GM19324 (cell line): Measurements from ENCODE around the gene APBB2.
"Not testable (repeated sequence)": the region's sequence is repeated elsewhere in the genome, so short reads cannot be mapped to it uniquely, and the experiment has no call there.

Source experiments
- ATAC-seq: cut with Tn5 transposase; IDR thresholded peaks from one replicate; pipeline ENCODE4 v1.9.1; 2021; ENCODE audit warnings: mild to moderate bottlenecking, moderate library complexity; ENCODE audit not compliant: unreplicated experiment, low FRiP score

The APBB2 gene

DNA sequence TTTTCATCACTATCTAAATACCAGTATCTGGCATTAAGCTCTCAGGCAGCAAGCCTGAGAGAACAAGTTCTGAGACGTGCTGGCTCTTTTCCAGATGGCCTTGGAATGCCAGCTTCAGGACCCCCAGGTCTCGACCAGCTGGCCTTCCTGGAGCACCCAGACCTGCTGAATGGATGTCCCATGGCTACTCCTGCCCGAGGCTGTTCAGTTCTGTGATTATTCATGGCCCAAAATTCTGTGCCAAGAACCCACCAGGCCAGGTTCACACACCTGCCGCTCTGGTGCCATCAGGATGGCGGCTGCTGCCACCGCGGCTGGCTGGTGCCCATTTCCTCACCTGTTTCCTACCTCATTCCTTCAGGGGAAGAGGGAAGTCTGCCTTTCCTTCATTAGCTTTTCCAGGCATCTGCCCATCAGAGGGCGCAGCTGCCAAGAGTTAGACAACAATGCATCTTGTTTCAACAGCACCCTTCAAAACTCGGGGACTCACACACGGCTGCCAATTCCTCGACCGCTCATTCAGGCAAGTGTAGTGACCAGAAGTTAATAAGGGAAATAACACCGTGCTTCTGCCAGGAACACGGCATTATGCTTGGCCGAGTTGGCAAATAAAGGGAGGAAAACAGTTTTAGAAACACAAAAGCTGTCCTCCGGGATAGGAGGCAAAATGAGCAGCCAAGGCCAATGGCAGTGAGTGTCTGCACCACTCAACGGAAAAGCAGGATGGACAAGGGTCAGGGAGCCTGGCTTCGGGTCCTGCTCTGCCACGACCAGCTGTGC is 290.8 kb downstream of the APBB2 start:
- no peak for ATAC-seq

DNA sequence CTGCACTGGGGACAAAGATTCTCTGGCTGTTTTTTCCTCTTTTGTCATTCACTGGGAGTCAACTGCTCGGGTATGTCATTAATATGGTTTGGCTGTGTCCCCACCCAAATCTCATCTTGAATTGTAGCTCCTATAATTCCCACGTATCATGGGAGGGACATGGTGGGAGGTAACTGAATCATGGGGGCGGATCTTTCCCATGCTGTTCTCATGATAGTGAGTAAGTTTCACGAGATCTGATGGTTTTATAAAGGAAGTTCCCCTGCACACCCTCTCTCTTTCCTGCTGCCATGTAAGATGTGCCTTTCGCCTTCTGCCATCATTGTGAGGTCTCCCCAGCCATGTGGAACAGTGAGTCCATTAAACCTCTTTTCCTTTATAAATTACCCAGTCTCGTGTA is 294.4 kb downstream of the APBB2 start:
- ATAC-seq = not testable (repeated sequence)

DNA sequence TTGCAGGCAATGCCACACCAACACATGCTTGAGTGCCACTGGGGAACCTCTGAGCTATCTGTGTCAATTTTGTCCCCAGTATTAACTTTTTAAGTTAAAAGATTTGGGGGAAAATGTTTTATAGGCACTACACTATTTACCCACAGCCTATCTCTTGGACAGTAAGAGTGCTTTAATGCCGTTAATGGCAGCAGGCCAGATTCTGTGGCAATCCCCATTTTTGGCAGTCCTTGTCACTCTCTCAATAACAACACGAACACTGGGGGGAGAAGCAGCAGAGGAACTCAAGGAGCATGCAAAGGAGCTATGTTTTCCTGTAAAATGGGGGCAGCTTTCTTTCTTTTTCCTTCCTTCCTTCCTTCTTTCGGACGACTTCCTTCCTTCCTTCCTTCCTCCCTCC is 296.0 kb downstream of the APBB2 start:
- ATAC-seq = no peak

DNA sequence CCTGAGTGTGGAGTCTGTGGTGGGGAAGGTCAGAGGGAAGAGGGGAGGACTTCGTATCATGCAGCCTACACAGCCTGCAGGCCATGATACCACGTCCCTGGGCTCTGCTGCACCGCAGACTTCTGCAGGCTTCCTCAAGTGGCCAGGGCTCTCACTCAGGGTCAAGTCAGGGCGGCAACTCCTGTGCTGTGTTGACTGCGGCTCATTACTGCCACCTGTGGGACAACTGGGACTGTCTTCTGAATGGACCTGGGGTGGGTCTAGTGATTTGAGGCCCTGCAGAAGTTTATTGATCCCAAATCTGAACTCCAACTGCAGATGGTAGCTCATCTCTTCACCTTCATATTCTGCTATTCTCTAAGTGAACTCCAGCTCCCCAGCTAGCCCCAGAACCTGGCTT is 297.5 kb downstream of the APBB2 start:
- peak; percentile 65 for ATAC-seq

DNA sequence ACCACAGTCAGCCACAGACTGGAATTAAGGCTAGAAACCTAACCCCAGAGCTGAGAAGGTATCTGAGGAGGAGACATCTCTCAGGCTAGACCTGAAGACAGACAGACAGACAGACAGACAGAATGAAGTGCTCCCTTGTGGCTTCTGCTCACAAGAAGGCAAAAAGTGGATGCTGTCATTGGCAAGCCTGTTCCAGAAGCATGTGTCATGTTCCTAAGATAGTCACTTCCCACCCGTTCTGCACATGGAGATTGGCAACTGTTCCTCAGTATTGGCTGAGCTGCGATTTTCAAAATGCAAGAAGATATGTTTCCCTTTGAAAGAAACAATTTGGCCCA is 298.2 kb downstream of the APBB2 start:
- ATAC-seq = no peak

DNA sequence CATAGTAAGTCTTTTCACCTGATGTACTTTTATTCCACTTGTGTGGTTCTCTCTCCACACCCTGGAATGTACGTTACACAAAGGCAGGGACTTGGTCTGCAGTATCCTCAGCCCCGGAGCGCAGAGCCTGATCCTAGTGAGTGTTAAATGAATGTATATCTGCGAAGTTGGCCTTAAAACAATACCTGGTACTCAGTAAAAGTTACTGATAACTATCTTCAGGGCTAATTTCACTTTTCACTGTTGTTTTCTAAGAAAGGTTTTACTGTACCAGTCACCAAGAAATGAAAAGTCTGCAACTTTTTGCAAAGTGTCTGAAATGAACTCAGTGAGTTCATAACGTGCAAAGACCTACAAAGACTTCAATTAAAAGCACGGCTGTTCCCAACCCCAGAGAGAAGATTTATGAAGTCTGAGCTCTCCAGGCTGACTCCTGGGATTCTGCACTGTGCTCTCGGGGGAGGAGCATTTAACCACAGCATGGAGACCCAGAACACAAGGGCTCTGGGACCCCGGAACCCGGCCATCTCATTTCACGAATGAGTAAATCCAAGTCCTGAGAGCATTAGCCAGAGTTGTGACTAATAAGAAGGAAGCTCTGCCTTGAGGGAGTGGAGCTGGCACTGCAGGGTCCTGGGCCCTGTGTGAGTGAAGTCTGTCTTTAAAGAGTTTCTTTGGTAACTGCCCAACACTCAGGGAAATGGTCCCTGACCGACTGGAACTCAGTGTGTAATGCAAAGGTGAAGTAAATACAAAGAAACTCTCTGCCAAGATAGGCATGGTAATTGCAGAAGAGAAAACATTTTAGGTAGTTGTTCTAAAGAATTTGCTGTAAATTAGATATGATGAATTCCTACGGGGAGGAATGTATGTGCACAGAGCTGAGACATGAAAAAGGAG is 298.8 kb downstream of the APBB2 start:
- no peak for ATAC-seq

DNA sequence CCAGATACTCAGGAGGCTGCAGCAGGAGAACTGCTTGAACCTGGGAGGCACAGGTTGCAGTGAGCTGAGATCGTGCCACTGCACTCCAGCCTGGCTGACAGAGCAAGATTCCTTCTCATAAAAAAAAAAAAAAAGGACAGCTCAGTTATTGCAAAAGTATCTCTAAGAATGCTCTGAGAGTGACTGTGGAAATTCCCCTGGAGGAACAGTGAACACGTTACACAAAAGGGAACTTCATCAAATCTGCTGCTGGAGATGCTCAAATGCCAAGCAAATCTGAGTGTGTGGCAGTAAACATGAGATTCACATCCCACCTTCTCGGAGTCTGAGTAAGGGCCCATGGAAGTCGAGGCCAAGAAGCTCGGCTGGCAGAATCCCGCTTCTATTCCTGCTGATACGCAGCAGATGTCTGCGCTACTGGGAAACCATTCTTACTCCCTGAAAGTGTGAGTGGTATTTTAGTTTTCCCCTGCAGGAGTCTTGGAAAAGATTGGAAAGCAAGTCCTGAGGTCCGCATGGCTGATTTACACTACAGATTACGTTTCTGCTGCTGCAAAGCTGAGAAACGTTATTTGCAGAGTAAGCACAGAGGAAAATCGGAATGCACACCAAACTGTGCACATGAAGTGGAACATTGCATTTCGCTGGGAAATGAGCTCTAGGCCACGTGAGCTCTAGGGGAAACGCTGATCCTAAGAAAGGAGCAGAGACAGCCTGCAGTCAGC is 301.7 kb downstream of the APBB2 start:
- ATAC-seq = no peak

DNA sequence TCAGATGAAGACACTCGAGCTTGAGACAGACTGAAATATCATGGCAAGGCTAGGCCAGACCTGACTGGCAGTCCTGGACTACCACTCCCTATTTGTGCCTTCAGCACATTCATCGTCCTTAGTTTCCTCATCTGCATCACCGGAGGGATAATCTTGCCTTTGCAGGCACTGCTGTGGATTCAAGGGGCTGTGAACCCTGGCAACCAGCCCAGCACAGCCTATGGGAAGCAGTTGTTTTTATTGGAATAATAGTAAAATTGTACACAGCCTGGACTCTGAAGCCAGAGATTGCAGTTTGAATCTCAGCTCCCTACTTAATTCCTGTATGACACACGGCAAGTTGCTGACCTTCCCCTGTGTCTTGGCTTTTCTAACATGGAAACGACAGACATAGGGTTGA is 303.6 kb downstream of the APBB2 start:
- ATAC-seq = no peak

DNA sequence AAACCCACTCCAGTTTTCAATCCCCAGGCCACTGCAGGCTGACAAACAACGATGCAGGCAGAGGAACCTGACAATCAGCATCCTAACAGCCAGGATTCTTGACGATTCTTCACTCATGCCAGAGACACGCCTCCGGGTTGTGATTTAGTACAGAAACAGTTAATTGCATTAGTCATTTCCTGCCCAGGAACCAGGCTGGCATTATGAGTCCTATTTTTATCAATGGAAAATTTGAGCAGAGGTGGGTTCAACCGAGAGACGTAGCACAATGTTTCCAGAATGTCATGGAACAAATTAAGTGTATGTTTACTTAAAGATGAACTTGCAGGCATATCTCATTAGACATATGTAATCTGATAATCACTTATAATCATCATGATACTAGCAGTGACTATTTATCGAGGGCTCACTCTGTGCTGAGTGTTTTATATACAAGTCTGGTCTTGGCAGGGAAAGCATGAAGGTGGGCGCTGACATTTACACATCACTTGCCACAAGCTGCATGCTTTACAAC is 304.9 kb downstream of the APBB2 start:
- ATAC-seq = no peak

DNA sequence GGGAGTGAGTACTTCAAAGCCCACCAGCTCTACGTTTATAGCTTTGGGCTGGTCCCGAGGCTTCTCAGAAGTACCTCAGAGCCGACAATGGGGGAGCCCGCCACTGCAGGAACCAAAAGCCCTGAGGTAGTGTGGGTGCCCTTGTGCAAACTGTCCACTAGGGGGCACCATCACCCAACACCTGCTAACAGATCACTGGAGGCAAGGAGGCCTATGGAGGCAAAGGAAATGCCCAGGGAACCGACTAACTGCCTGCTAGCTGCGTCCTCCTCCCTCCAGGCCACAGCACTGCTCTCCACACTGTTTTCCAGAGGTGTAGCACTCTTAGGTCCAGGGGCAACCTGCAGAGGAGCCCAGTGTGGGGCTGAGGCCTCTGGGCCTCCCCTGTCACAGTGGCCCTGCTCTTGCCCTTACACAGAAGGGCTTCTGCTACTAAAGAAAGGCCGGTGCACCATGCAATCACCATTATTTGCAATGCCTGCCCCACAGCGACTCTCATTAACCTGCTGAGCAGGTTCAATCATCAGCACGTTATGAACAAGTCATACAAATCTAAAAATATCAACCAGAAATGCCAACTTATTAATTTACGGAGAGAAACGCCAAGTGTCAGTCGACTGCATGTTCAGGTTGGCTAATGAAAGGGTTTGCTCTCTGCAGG is 305.5 kb downstream of the APBB2 start:
- peak; percentile 88 for ATAC-seq

DNA sequence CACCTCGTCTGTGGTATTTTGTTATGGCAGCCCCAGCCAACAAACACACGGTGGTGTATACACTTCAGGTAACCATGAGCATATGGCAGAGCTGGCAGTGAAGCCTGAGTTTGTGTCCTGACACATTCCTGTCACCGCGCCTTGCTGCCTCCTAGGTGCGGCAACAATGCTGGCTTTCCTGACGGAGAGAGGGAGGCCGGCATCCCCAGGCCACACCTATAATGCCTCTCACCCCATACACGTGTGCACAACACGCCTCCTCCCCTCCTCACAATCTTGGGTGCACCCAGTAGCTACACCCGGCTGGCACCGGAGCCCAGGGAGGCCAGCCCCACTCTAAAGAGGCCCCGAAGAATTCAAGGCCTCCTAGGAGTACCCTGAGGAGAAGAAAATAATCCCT is 306.0 kb downstream of the APBB2 start:
- ATAC-seq = no peak

DNA sequence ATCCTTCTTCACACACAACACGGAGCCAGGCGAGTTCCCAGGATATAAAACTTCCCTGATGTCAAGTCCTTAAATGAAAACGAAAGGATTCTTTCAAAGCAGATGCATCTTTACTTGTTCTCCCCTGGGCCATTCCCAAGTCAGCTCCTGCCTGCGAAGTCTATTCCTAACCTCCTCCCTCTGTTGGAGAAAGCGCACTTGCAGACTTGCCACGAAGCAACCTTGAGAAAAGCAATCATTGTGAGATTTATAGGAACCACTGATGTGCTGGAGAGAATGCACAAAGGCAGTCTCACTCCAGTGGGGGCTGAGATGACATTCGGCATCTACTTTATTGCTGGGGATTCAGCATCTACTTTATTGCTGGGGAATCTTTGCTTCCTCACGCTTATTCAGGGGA is 308.9 kb downstream of the APBB2 start:
- ATAC-seq = no peak

DNA sequence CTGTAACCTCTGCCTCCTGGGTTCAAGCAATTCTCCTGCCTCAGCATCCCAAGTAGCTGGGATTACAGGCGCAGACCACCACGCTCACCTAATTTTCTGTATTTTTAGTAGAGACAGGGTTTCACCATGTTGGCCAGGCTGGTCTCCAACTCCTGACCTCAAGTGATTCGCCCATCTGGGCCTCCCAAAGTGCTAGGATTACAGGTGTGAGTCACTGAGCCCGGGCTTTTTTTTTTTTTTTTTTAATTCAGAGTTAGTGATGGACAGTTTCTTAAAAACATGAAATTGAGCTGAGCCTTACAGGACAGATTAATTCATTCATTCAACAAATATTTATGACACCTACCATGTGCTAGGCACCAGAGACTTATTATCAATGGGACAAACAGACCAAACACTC is 313.8 kb downstream of the APBB2 start:
- not testable (repeated sequence) for ATAC-seq

DNA sequence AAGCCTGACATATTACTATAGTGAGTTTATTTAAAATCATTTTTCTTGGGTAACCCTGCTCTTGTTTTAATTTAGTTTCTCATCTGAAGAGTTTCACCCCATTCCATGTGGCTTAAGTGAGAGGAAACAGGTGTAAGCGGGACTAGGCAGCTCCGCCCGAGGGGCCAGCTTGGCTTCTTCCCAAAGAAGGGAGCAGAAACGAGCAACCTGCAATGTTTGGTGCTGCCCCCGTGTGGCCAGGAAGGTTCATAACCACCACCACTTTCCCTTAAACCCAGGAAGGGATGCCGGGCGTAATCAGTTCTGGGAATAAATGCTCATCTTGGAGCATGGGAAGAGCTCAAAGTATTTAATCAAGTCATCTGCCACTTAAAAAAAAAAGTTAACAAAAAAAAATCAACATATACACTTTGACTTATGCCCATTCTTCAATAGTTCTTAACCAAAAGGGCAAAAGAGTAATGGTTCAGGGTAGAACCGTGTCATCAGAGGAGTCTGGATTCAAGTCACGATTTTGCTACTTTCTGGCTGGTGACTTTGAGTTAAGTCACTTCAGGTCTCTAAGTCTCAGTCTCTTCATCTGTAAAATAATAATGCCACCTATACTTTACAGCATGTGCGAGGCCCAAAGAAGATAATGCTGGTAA is 316.7 kb downstream of the APBB2 start:
- ATAC-seq = peak; percentile 61

DNA sequence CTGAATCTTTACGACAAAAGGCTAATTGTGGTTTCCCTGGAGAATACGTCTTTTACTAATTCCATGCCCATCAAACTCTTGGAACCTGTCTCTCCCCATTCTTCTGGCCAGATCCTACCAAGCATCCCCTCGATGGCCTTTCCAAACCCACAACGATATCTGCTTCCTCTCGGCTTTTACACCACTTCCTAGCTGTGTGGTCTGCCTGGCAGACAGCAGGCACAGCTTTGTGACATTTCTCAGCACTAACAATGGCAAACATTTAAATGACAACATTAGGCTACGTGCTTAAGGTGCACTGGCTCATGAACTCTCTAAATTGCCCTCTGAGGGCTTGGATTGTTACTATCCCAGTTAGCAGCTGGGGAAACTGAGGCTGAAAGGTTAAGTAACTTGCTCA is 323.6 kb downstream of the APBB2 start:
- ATAC-seq = no peak

DNA sequence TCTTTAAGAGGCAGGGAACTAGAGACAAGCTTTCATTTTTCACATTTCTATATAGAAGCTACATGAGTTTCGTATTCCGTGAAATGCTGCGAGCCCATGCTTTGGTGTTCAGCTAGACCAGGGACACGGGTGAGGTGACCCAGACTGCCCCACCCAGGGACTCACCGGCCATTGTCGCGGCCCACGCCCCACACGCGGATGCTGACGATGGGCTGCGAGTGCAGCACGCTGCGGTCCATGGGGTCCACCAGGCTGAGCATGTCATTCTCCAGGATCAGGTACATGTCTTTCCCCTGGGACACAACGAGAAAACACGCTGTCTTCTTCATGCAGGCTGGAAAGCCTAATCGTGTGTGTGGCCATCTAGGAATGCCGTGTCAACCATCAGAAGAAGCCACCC is 324.1 kb downstream of the APBB2 start:
- no peak for ATAC-seq

DNA sequence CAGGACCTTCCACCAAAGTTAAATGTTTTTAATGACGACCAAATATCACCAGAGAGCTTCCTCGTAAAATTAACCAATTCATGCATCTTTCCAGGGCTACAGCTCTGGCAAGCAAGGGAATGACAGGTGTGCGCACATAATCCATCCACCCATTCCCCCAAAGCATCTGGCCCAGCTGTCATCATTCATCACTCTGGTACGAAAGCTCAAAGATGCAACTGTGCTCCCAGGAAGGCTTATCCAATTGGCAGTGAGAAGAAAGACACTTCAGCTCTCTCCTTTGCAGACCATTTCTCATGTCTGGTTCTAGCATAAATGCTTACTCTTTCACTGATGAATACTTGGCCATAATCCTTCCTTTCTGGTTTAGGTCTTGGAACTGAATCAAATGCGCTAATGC is 325.4 kb downstream of the APBB2 start:
- no peak for ATAC-seq

DNA sequence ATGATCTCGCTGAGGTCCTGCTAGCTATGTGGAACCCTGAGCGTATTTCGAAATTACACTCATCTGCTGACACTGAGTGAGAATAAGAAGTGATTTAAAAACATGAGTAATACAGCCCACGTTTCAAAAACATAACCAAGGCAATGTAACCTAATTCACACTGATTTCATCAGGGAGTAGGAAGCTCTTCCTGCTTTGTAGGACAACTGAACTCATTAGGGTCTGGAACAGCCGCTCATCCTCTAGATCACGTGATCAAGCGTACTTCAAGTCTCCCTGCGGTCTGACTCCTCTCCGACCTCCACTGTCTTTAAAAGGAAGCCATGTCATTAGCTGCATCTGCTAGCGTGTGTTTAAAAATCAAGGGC is 326.6 kb downstream of the APBB2 start:
- ATAC-seq = no peak

DNA sequence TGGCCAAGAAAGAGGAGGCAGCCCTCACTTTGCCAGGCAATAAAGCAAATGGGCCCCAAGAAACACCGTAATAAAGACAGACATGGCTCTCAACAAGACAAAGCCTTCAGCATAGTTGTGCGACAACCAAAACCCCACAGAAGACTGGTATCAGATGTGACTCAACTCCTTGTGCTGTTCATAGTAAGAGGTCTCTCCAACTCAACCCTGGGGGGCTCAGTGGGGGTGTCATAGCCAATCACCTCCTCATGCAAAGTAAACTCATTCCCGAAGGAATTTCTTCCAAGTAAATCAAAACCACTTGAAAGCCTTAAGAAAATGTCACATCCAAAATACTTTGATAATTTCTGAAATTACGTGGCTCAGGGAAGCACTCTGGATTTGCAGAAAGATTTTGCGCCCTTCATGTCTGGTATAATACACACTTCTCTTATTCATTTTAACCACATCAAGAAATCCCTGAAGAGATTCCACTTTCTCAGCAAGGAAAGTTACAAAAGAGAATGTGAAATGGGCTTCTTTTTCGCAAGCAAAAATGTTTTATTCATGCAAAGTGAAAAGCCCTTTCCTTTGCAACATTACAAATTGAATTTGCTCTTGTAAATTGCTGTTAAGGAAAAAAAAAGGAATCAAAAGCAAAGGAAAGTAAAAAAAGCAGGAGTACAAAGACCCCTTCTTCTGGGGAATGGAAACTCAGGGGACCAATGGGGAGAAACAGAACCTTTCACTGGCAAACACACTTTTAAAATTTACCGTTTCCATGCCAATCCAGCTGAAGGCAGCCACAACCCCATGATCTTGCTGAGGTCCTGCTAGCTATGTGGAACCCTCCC is 327.2 kb downstream of the APBB2 start:
- no peak for ATAC-seq
